Effector memory CD8-positive, alpha-beta T cell (primary cell): ENCODE results near the gene CHD9.

Experiments
- ATAC-seq: fragments of 150-1000 bp; cut with Tn5 transposase; replicated peaks from 2 replicates; pipeline ENCODE4 v1.10.0; 2021; ENCODE audit warnings: mild to moderate bottlenecking, moderate library complexity
- DNase-seq, 3 experiments: peaks; one replicate each; pipeline ENCODE4 v3.0.0; 2021
- H3K27ac Mint-ChIP-seq, 2 donors: one replicate each; pipeline ENCODE4 v1.8.0; 2022; ENCODE audit warnings: mild to moderate bottlenecking in 2 of 2, mixed read lengths in 2 of 2, moderate library complexity in 2 of 2
- H3K27me3 Mint-ChIP-seq, 2 donors: one replicate each; pipeline ENCODE4 v1.8.0; 2022; ENCODE audit warnings: mixed read lengths in 2 of 2
- H3K36me3 Mint-ChIP-seq: one replicate; pipeline ENCODE4 v1.8.0; 2022; ENCODE audit warnings: mild to moderate bottlenecking, moderate library complexity, mixed read lengths; ENCODE audit not compliant: insufficient read depth
- H3K4me1 Mint-ChIP-seq, 2 donors: one replicate each; pipeline ENCODE4 v1.8.0; 2022; ENCODE audit warnings: low read depth in 2 of 2, mixed read lengths in 2 of 2
- H3K4me3 Mint-ChIP-seq, 2 donors: one replicate each; pipeline ENCODE4 v1.8.0; 2022; ENCODE audit warnings: mild to moderate bottlenecking in 2 of 2, mixed read lengths in 2 of 2, moderate library complexity in 2 of 2
- H3K9me3 Mint-ChIP-seq, 2 donors: one replicate each; pipeline ENCODE4 v1.8.0; 2022; ENCODE audit warnings: mixed read lengths in 2 of 2

CHD9 gene

GRCh38 chr16:53085931-53086421, 31.2 kb downstream of the CHD9 start:
- H3K4me3 Mint-ChIP-seq, result no peak overlapping the region
- peaks cover 22 to 30% of the 10 kb centered on the region in 2 donors for H3K4me1 Mint-ChIP-seq
- no peak for ATAC-seq
- no peak for DNase-seq
- H3K36me3 Mint-ChIP-seq, result peaks cover 4% of the 10 kb centered on the region
- H3K27me3 Mint-ChIP-seq, result no peaks in the 10 kb centered on the region
- H3K9me3 Mint-ChIP-seq, result no peaks in the 10 kb centered on the region
- peak overlapping the region; percentile 2 to 88 for H3K27ac Mint-ChIP-seq

GRCh38 chr16:53087101-53087500, 32.3 kb downstream of the CHD9 start:
- peaks cover 4% of the 10 kb centered on the region for H3K36me3 Mint-ChIP-seq
- no peak overlapping the region for H3K4me3 Mint-ChIP-seq
- no peak overlapping the region for H3K27ac Mint-ChIP-seq
- H3K27me3 Mint-ChIP-seq, result no peaks in the 10 kb centered on the region
- H3K9me3 Mint-ChIP-seq, result no peaks in the 10 kb centered on the region
- ATAC-seq (no peak), DNase-seq (no peak)
- H3K4me1 Mint-ChIP-seq, result peaks cover 31 to 34% of the 10 kb centered on the region in 2 donors

- Mint-ChIP-seq H3K27me3 (no peaks in the 10 kb centered on the region), H3K27ac (peak overlapping the region; percentile 57 to 88), H3K4me3 (peak overlapping the region; percentile 18 to 72), H3K4me1 (peaks cover 30 to 51% of the 10 kb centered on the region in 2 donors), H3K36me3 (peaks cover 4% of the 10 kb centered on the region), H3K9me3 (no peaks in the 10 kb centered on the region)
- DNase-seq (no peak), ATAC-seq (no peak)
Observed at GRCh38 chr16:53089434-53090285, 34.9 kb downstream of the CHD9 start.

- ATAC-seq, result no peak
- DNase-seq, result no peak
- H3K4me1 Mint-ChIP-seq, result peaks cover 34 to 53% of the 10 kb centered on the region in 2 donors
- H3K27ac Mint-ChIP-seq, result peak overlapping the region; percentile 57 to 88
- peaks cover 4% of the 10 kb centered on the region for H3K36me3 Mint-ChIP-seq
- no peaks in the 10 kb centered on the region for H3K27me3 Mint-ChIP-seq
- peak overlapping the region; percentile 50 to 72 for H3K4me3 Mint-ChIP-seq
- H3K9me3 Mint-ChIP-seq, result no peaks in the 10 kb centered on the region
Observed at GRCh38 chr16:53090286-53090590, 35.4 kb downstream of the CHD9 start.

GRCh38 chr16:53090591-53091411, 36.0 kb downstream of the CHD9 start:
- Mint-ChIP-seq H3K9me3 (no peaks in the 10 kb centered on the region), H3K4me3 (peak overlapping the region; percentile 50 to 72), H3K27ac (peak overlapping the region; percentile 57 to 88), H3K36me3 (peaks cover 4% of the 10 kb centered on the region), H3K4me1 (peaks cover 36 to 54% of the 10 kb centered on the region in 2 donors), H3K27me3 (no peaks in the 10 kb centered on the region)
- ATAC-seq (no peak), DNase-seq (no peak)

- H3K4me1 Mint-ChIP-seq, result peaks cover 38 to 55% of the 10 kb centered on the region in 2 donors
- H3K36me3 Mint-ChIP-seq, result peaks cover 4% of the 10 kb centered on the region
- no peaks in the 10 kb centered on the region for H3K27me3 Mint-ChIP-seq
- peak overlapping the region; percentile 57 to 88 for H3K27ac Mint-ChIP-seq
- peak overlapping the region; percentile 50 to 72 for H3K4me3 Mint-ChIP-seq
- ATAC-seq (no peak), DNase-seq (no peak)
- H3K9me3 Mint-ChIP-seq, result no peaks in the 10 kb centered on the region
Observed at GRCh38 chr16:53091466-53092211, 36.8 kb downstream of the CHD9 start.

- no peaks in the 10 kb centered on the region for H3K9me3 Mint-ChIP-seq
- ATAC-seq, result no peak
- H3K4me3 Mint-ChIP-seq, result peak overlapping the region in 1 of 2 donors; percentile 50
- peak overlapping the region; percentile 57 to 88 for H3K27ac Mint-ChIP-seq
- H3K4me1 Mint-ChIP-seq, result peaks cover 41 to 53% of the 10 kb centered on the region in 2 donors
- DNase-seq, result no peak
- peaks cover 4% of the 10 kb centered on the region for H3K36me3 Mint-ChIP-seq
- no peaks in the 10 kb centered on the region for H3K27me3 Mint-ChIP-seq
Observed at GRCh38 chr16:53092284-53092683, 37.5 kb downstream of the CHD9 start.

- H3K36me3 Mint-ChIP-seq, result peaks cover 5% of the 10 kb centered on the region
- DNase-seq (no peak), ATAC-seq (no peak)
- H3K4me1 Mint-ChIP-seq, result peaks cover 44 to 56% of the 10 kb centered on the region in 2 donors
- H3K9me3 Mint-ChIP-seq, result no peaks in the 10 kb centered on the region
- peak overlapping the region in 1 of 2 donors; percentile 53 for H3K4me3 Mint-ChIP-seq
- peak overlapping the region; percentile 76 to 91 for H3K27ac Mint-ChIP-seq
- H3K27me3 Mint-ChIP-seq, result no peaks in the 10 kb centered on the region
Observed at GRCh38 chr16:53093162-53093744, 38.5 kb downstream of the CHD9 start.

- ATAC-seq (peak; percentile 65), DNase-seq (peak; percentile 19 to 55 (median 46))
- Mint-ChIP-seq H3K9me3 (no peaks in the 10 kb centered on the region), H3K27me3 (no peaks in the 10 kb centered on the region), H3K27ac (peak overlapping the region; percentile 76 to 91), H3K4me1 (peaks cover 48 to 62% of the 10 kb centered on the region in 2 donors), H3K36me3 (peaks cover 10% of the 10 kb centered on the region), H3K4me3 (peak overlapping the region in 1 of 2 donors; percentile 53)
Observed at GRCh38 chr16:53094013-53094630, 39.3 kb downstream of the CHD9 start.

- H3K4me3 Mint-ChIP-seq, result peak overlapping the region in 1 of 2 donors; percentile 5
- H3K27me3 Mint-ChIP-seq, result no peaks in the 10 kb centered on the region
- ATAC-seq (no peak), DNase-seq (no peak)
- peaks cover 33 to 50% of the 10 kb centered on the region in 2 donors for H3K4me1 Mint-ChIP-seq
- H3K27ac Mint-ChIP-seq, result peak overlapping the region; percentile 94 to 96
- no peaks in the 10 kb centered on the region for H3K9me3 Mint-ChIP-seq
- H3K36me3 Mint-ChIP-seq, result peaks cover 15% of the 10 kb centered on the region
Observed at GRCh38 chr16:53097190-53097589, 42.4 kb downstream of the CHD9 start.

GRCh38 chr16:53098526-53099317, 43.9 kb downstream of the CHD9 start:
- peaks cover 15% of the 10 kb centered on the region for H3K36me3 Mint-ChIP-seq
- H3K27me3 Mint-ChIP-seq, result no peaks in the 10 kb centered on the region
- peaks cover 30 to 37% of the 10 kb centered on the region in 2 donors for H3K4me1 Mint-ChIP-seq
- H3K9me3 Mint-ChIP-seq, result no peaks in the 10 kb centered on the region
- H3K4me3 Mint-ChIP-seq, result peak overlapping the region; percentile 76 to 77
- ATAC-seq (peak; percentile 67), DNase-seq (peak; percentile 50 to 52 (median 52))
- peak overlapping the region; percentile 94 to 96 for H3K27ac Mint-ChIP-seq
